ENCODE data around the gene MTG2.

Gene MTG2

DNA sequence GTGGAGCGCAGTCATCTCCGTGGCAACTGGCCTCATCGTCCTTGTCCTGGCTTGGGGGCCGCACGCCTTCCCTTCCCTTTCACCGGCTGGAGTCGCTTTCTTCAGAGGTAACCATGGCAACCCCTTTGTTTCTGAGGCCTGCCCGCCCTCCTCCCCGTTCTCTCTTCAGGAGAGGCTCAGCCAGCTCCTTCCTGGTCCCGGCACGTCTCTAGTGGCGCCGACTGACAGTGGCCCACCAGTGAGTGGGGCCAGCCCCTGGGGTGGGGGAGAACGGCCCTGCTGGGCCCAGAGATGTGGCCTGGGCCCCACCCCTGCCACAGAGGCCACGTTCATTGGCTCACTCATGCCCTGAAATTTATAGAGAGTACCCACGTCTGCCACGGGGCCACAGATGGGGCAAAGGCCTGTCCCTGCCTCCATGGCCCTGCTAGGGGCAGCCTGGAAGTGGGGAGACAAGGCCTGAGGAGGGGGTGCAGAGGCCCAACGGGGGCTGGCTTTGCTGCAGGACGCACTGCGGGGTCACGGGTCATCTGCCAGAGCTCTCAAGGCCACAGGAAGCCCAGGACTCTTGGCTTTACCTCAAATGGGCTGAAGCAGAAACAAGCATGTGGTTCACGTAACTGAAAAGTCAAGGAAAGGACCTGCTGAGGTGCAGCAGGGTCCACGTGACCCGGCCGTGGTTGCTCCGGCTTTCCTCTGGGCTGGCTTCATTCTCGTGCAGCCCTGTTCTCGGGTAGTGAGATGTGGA, 54.1 kb downstream of the MTG2 start:
- no peak for DNase-seq

- DNase-seq, result no peak
Measured at GRCh38 chr20:62237514-62237800, 54.6 kb downstream of the MTG2 start.

DNA sequence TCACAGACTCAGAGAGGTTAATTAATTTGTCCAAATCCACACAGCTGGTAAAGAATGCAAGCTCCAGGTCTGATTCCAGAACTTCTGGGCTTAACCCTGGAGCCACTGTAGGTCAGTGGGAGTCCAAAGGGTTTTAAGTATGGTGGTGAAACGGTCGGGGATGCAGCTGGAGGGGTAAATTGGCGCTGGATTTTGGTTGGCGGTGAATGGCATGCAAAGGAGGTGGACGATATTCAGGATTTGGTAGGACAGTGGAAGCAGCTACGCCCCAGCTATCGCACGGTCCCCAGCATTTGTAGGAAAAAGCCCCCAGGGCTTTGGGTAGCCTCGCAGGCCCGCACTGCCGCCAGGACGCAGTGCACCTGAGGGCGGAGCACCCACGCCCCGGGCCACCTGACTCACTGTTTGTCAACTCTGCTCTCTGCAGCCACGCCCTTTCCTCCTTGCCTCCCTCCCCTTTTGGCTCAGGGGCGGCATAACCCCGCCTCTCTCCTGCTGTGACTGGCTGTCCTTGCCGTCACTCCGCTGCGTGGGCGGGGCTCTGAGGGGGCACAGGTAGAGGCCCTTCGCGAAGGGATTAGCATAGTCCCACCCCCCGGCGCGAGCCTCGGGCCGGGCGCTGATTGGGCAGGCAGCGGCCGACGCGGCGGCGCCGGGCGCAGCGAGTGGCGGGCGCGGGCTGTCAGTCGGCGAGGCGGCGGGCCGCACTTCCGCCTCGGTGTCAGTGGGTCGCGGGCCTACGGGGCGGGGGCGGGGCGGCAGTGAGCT, 55.2 kb downstream of the MTG2 start, which contains the start of gene OSBPL2:
Gene OSBPL2, plus strand, starts transcription at position 721 of the 768 bp plus-strand sequence. CDS start 17,664 bp downstream, outside the sequence.
- DNase-seq, result peak; percentile 100

GRCh38 chr20:62238569-62239277, 55.9 kb downstream of the MTG2 start:
- DNase-seq, result no peak

DNA sequence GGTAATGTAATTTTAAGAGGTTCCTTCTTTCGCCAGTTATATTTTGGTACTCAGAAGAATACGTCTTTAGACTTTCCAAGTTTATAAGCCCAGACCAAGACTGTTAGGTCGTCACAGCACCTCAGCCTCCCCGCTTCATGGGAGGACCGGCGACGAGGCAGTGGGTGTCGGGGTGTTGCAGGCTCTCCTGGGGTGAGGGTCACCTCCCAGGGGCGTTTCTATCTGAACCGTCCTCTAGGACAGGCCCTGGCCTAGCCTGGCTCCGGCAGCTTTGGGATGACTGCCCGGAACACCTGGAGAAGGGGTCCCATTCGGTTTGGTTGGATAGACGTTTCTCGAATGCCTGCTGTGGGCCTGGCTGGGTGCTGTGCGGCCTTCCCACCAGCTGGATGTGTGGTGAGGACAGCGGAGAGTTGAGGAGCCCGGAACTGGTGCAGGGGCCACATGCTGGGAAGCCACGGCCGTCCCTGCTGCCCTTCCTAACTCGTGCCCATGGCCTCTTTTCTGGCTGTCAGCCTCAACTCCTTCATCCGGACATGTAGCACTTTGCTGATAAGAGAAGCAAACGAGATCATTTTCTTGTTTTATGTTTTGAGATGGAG, 56.6 kb downstream of the MTG2 start:
- no peak for DNase-seq

DNA sequence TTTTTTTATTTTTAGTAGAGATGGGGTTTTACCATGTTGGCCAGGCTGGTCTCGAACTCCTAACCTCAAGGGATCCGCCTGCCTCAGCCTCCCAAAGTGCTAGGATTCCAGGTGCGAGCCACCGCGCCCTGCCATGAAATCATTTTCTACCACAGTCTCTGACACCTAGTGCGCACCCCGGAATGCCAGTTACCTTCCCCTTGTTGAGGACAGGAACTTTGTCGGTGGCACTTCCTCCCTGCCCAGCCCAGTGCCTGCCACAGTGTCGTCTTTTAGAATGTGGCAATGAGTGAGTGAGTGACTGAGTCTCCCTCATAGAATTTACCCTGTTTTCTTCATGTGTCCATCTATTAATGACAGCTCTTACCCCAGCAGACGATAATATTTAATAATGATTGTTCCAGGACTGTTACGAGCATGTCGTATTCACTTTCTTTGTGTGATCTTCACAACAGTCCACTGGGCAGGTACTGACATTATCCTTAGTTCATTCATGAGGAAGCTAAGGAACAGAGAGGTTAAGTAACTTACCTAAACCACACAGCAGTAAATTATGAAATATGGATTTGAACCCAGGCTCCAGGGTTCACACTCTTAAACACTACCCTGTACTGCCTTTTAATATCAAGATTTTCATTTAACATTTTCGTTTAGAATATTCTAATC, 57.3 kb downstream of the MTG2 start:
- no peak for DNase-seq

DNA sequence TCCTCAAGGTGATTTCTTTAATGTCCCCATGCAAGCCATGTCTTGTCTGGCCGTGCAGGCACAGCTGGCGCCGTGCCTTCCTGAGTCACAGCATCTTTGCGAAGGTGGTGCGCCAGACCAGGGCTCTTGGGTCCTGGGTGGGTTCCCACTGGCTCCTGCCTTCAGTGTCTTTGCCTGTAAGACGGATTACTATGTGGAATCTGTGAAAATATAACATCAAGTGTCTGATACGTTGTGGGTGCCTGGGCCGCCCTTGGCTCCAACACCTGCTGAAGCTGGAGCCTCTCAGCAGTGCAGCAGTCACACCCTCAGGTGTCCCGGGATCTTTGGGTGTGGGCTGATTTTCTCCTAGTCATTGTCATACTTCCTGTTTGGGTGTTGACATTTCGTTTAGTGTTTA, 58.7 kb downstream of the MTG2 start:
- DNase-seq, result no peak

DNA sequence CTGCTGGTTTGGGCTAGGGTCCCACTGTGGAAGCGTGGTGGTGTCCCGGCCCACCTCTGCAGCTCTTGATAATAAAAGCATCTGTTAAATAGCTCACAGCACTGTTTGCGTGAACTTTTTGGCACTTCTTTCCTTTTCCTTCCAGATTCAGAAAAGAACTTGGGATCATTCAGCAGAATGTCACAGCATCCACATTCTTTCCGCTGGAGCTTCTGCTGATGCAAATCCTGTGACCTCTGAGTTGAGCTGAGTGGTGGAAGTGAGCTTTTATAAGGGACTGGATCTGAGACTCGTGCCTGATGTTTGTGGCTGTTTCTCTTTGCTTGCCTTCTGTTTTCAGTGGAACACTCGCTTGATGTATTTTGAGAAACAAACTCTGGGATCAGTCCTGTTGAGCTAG, 59.3 kb downstream of the MTG2 start:
- DNase-seq, result no peak

DNA sequence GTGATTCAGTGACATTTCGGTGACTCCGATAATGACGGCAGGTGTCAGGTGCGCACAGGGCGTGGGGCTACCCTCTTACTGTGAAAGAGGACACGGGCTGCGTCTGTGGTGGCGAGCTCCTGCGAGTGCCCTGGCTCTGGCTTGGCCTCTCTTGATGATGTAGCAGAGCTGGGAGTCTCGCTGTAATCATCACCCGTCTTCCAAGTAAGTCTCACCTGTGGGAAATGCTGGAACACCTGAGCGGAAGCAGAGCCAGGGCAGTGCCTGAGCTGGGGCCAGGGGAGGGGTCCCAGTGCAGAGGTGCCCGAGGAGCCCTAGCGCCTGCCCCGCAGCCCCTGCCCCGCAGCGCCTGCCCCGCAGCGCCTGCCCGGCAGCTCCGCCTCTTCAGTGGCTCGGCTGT, 60.3 kb downstream of the MTG2 start:
- no peak for DNase-seq

- no peak for DNase-seq
Measured at GRCh38 chr20:62243906-62244515, 61.2 kb downstream of the MTG2 start.

DNA sequence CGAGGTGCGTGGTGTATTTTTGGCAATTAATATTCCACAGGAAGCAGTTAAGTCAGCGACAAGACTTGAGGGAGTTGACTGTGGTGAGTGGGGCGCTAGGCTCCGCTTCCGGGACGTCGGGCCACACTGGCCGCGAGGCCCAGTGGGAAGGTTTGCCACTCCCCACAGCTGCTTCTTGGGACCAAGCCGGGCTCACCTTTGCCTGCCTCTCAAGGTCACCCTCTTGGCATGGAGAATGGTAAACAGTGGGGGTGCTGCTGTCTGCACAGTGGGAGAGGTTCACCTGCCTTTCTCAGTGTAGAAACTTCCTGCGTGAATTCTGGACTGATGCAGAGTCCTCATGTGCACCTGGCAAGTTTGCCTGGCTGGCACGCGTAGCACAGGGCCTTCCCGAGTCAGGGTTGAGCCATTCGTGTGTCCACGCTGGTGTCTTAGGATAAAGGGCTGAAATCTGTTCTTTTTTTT, 61.8 kb downstream of the MTG2 start:
- no peak for DNase-seq

GRCh38 chr20:62245911-62246280, 63.1 kb downstream of the MTG2 start:
- DNase-seq, result no peak

DNA sequence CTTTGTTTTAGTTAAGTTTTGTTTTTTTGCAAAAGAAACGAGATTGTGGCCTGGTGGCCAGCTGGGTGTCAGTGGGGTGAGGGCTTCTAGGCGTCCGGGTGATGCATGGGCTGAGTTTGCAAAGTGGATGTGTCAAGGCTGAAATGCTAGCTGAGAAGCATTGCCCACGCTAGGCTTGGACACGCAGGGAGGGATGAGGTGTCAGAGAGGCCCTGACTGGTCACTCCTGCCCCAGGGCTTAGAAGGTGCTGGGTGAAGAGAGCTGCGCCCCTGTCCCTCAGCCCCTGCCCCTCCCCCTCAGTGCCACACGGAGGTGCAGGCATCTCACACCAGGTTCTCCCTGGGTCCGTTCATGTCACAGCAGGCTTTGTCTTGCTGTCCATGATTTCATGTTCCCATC, 63.6 kb downstream of the MTG2 start:
- no peak for DNase-seq

DNA sequence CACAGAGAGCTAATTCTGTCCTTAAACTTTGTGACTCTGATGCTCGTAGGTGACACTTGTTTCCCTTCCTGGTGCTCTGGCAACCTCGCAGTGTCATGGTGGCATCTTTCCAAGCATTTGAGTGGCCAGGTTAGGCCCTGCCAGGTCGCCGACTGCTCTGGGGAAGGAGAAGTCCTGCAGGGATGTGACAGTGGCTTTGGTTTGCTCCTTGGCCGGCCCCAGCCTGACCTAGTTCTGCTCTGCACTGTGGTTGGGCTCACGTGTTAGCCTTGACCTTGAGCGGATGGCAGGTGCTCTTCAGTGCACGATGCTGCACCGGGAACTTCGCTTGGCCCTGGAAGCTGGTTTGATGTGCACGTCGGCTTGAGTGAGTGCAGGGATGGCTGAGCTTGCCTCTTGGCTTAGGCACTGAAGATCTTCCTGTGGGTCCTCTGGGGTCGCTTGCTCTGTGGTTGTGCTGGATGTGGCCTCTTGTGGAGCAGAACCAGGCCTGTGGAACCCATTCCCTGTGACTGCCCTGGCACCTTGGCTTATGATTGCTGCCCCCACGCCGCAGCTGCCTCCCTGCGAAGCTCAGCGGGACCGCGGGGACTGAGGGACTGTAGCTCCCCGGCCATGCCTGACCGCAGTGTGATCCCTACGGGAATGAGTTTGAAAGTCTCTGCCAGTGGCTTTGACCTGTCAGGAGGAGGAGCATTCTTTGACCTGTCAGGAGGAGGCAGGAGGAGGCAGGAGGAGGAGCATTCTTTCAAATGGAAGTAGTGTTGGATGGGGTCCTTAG, 64.2 kb downstream of the MTG2 start:
- no peak for DNase-seq

GRCh38 chr20:62248890-62249560, 66.2 kb downstream of the MTG2 start:
- DNase-seq, result no peak

DNA sequence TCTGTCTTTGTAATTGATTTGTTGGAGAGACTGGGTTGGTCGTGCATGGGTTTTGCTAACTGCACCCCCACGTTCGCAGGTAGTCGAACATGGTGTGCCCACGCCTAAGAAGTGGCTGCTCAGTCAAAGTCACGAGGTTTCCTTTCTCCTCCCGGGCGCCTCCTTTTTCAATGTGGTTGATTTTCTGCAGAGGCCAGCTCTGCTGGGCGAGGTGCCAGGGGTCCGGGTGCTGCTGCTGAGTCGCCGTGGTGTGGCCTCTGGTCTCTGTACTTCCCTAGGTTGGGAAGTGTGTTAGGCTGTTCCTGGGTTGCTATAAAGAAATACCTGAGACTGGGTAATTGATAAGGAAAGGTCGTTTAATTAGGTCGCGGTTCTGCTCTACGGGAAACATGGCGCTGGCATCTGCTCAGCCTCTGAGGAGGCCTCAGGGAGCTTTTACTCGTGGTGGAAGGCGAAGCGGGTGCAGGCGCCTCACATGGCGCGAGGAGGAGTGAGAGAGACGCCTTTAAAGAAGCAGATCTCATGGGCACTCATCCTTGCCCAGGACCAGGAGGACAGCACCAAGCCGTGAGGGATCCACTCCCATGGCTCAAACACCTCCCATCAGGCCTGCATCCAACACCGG, 69.6 kb downstream of the MTG2 start:
- no peak for DNase-seq
